Measurements from ENCODE around the gene POLD1.
"Not testable (repeated sequence)": the region's sequence is repeated elsewhere in the genome, so short reads cannot be mapped to it uniquely, and the experiment has no call there.

Gene POLD1

GRCh38 chr19:50383852-50384684 lies at the start of gene POLD1:
Gene POLD1 (plus strand): TSS chr19:50384347. CDS start chr19:50398852, 14,505 bp downstream.
- DNase-seq (ENCODE audit: low read depth in 2 of 2), result peak; percentile 91

DNA sequence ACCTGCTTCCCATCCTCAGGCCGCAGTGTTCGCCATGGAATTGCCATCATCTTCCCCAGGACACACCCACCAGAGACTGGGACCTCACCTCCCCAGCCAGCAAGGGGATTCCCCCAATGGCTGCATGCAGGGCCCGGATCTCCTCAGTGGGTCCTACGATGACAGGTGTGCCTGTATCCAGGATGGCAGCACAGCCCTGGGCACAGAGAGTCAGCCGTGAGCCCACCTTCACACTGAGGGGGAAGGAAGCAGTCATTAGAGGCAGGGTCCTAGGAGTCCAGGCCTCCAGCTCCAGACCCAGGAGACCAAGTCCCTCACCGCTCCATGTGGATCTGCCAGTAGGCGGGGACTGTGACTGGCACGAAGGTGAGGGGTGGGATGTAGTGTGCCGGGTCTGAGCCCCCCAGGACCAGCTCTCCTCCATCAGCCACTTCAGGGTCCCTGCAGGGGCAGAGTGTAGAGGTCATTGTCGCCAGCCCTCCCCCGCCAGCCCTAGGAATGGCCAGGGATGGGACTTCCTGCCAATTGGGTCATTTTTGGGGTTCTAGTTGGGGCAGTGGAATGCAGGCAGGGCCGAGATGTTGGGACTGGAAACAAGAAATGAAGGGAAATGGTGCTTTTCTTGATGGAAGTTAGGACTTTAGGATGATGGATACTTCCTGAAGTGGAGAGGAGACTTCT lies 49.3 kb upstream of the POLD1 start:
- DNase-seq (ENCODE audit: low read depth in 2 of 2), result no peak

DNA sequence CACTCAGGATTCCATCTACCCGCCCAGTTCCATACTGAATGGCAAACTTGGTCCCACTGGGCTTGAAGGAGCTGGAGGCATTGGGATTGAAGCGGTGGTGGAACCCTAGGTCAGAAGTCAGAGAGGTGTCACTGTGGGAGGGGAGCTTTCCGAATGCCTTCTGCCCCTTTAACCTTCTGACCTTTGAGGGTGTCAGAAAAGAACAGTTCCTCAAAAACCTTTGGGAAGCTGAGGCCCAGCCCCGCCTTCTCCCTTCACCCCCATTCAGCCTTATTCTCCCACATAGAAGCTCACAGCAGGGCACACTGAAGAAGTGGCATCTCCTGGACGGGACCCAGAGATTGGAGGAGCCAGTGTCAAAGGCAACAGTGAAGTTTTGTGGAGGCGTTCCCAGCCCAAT lies 47.1 kb upstream of the POLD1 start:
- not testable (repeated sequence) for DNase-seq (ENCODE audit: low read depth in 2 of 2)

GRCh38 chr19:50340331-50340730 lies 43.8 kb upstream of the POLD1 start:
- no peak for DNase-seq (ENCODE audit: low read depth in 2 of 2)

DNA sequence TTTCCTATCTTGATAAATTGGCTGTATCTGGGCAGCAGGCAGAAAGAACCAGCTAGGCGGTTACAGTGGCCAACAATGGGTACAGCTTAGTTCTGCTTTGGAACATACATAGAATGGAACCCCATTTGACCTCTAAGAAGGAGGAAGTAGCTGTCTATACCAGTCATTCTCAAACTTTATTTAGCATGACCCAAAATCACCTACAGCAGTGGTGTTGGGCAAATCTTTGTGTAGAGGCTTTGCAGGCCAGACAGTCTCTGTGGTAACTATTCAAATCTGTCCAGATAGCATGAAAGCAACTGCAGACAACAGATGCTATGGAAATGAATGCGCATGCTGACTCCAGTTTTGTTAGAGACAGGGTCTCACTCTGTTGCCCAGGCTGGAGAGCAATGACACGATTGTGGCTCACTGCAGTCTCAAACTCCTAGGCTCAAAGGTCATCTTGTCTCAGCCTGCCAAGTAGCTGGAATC lies 43.0 kb upstream of the POLD1 start:
- no peak for DNase-seq (ENCODE audit: low read depth in 2 of 2)

DNA sequence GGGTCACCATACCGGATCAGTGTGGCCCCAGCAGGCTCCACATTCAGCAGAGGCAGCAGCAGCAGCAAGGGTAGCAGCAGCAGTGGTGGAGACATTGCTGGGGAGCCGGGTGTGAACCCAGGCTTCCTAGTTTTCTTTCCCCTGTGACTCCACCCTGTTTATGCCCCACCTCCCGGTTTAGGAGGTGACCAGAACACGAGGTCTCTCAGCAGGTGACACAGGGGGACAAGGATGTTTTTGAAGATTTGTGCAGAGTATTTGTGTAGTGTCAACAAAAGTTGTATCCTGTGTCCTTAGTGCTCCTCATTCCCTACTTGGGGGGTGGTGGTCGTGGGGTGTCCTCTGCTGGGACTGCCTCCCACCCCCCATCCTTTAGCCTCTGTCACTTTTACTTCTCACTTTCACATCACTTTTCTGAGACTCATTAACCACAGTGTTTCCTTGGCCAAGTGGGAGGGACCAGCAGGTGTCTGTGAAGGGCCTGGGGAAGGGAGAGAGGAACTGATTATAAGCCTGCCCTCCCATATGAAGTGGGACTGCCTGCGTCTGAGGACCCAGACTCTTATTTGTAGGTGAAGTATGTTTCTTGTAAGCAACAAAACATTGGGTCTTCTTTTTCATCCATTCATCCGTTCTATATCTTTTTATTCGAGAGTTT lies 39.4 kb upstream of the POLD1 start:
- DNase-seq (ENCODE audit: low read depth in 2 of 2), result no peak

GRCh38 chr19:50347089-50347581 lies 37.0 kb upstream of the POLD1 start:
- not testable (repeated sequence) for DNase-seq (ENCODE audit: low read depth in 2 of 2)

- no peak for DNase-seq (ENCODE audit: low read depth in 2 of 2)
These were observed 34.7 kb upstream of the POLD1 start for GRCh38 chr19:50349277-50350057.

- DNase-seq (ENCODE audit: low read depth in 2 of 2), result no peak
These were observed 31.9 kb upstream of the POLD1 start for GRCh38 chr19:50352242-50352641.

GRCh38 chr19:50353487-50353880 lies 30.7 kb upstream of the POLD1 start:
- DNase-seq (ENCODE audit: low read depth in 2 of 2), result not testable (repeated sequence)

DNA sequence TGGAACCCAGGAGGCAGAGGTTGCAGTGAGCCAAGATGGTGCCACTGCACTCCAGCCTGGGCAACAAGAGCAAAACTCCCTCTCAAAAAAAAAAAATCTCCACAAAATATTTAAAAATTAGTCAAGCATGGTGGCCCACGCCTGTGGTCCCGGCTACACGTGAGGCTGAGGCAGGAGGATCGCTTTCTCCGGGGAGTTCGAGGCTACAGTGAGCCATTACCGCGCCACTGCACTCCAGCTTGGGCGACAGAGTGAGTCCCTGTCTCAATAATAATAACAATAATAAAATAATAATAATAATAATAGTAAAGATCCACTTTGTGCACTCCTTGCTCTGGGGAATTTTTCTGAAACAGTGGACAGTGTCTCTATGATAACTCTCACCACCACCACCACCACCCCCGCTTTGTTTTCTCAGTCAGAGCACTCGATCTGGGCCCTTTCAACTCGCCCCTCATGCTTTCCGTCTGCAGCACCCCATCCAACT lies 27.4 kb upstream of the POLD1 start:
- no peak for DNase-seq (ENCODE audit: low read depth in 2 of 2)

DNA sequence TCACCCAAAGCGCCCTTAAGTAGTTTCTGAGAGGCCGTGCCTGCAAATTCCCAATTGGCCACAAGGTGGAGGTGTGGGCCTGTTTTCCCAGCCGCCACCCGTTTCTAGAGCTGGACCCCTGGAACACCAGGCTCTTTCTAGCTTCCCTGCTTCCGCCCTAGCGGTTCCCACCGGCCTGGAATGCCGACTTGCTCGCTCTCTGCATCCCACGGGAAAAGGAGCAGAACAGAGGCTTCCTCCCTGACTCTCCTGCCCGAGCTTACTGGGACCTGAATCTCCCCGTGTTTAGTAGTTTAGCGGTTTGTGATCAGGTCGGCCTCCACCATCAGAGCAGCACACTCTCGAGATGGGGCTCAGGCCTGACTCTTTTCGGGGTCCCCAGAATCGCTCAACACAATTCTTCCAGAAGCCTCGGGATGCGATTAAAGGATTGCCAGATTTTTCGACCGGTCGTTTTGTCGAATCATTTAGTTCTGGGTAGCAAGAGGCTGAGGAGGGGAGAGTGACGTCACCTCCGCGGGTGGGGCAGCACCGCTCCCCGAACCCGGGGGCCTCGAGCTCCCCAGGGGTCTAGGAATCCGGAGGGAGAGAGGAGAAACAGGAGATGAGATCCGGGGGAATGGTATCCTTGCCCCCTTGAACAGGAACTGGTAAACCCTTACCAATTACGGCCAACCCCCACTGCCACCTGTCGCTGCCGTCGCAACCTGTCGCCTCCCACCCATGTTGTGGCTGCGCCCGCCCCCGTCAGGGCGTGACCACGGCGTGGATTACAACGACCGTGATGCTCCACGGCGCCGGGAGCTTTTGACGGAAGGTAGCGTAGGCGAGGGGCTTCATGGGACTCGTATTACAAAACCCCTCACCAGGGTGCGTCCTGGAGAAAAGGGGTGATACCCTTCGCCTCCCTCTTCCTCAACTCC lies 26.7 kb upstream of the POLD1 start:
- peak; percentile 26 to 32 for DNase-seq (ENCODE audit: low read depth in 2 of 2)

- DNase-seq (ENCODE audit: low read depth in 2 of 2), result peak; percentile 13 to 15
These were observed 25.4 kb upstream of the POLD1 start for GRCh38 chr19:50358483-50359327.

DNA sequence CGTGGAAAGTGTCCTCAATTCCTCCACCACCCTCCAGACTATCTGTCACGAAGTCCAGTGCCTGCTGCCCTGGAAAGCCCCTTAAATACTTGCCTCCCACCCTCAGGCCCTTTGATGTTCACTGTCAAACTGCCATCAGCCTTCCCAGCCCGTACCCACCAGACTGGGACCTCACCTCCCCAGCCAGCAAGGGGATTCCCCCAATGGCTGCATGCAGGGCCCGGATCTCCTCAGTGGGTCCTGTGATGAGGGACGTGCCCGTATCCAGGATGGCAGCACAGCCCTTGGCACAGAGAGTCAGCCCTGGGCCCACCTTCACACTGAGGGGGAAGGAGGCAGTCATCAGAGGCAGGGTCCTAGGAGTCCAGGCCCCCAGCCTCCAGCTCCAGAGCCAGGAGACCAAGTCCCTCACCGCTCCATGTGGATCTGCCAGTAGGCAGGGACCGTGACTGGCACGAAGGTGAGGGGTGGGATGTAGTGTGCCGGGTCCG lies 24.8 kb upstream of the POLD1 start:
- no peak for DNase-seq (ENCODE audit: low read depth in 2 of 2)

GRCh38 chr19:50361290-50362029 lies 22.7 kb upstream of the POLD1 start:
- no peak for DNase-seq (ENCODE audit: low read depth in 2 of 2)

GRCh38 chr19:50362030-50362412 lies 22.1 kb upstream of the POLD1 start:
- DNase-seq (ENCODE audit: low read depth in 2 of 2), result no peak

DNA sequence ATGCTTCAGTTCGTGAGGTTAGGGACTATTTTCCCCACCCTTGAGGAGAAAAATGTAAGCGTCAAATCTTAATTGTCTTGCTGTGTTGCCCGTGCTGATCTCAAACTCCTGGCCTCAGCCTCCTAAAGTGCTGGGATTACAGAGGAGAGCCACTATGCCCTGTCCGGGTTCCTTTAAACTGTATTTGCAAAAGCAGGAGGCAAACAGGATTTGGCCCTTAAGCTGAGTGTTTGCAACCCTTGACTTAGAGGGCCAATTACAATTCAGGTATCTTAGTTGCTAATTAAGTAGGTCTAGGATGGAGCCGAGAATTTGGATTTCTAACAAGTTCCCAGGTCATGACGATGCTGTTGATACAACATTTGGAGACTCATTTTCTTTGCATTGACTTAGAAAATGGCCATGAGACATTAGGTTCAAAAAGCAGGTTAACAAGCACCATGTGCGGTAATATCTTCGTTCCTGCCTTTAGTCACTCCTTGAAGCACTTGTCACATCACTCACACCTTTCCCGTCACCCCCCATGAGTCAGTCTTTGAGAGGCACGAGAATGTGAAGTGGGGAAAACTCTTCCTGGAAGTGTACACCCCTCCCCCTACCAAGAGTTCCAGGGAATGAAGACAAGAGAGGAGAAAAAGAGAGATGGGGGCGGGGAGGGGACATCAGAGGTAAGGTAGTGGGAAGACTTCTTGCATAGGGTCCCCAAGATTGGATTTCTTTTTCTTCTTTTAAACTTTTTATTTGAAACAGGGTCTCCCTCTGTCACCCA lies 21.3 kb upstream of the POLD1 start:
- DNase-seq (ENCODE audit: low read depth in 2 of 2), result no peak

All from fibroblast of skin of left quadriceps (primary cell).